PC-3 (cell line): Measurements from ENCODE around the gene SULF2. TPM values are rescaled to one million over a fixed set of nuclear protein-coding genes. Genes with fewer than 3 reads are reported as not detected.
A peak's percentile ranks its signal among the peaks of the same experiment; 100 is the strongest.

Experiments
- ATAC-seq: fragments of 200-7000 bp; cut with Tn5 transposase; 2 replicates; pipeline ENCODE4 v1.9.1; 2020; ENCODE audit warnings: mild to moderate bottlenecking, moderate library complexity
- BruUV-seq: library from RNA; stranded (reverse); fragments of 400-500 nt; replicated peaks from 2 replicates; lab custom pipeline; 2021; lab: Mats Ljungman, UMichigan
- CTCF ChIA-PET: fragments of 300-600 bp; sonication (Branson Sonifier 250); formaldehyde crosslinking; loops from one replicate; lab custom pipeline; 2022; ENCODE audit warnings: antibody characterized with exemption; lab: Charles Lee
- POLR2A ChIA-PET: fragments of 300-600 bp; sonication (Branson Sonifier 250); formaldehyde crosslinking; loops from one replicate; lab custom pipeline; 2022; ENCODE audit warnings: antibody characterized with exemption; ENCODE audit not compliant: unreplicated experiment; lab: Charles Lee
- DNase-seq: peaks from one replicate; pipeline ENCODE4 v3.0.0-alpha.2; 2015
- H2AFZ ChIP-seq: fragments of 300-600 bp; sonication (generic); 2 replicates; pipeline ENCODE4 v1.6.0; 2016; ENCODE audit warnings: antibody characterized with exemption, low read length
- H3F3A ChIP-seq: fragments of 300-600 bp; sonication (generic); one replicate; pipeline ENCODE4 v1.6.0; 2017; ENCODE audit warnings: antibody characterized with exemption, low read length, control low read depth, mild to moderate bottlenecking; ENCODE audit not compliant: unreplicated experiment
- H3K27ac ChIP-seq: fragments of 300-600 bp; sonication (generic); 2 replicates; pipeline ENCODE4 v1.5.1; 2016; ENCODE audit warnings: mild to moderate bottlenecking, low read length
- H3K27me3 ChIP-seq: fragments of 300-600 bp; sonication (generic); 2 replicates; pipeline ENCODE4 v1.6.1; 2016; ENCODE audit warnings: low read length, mixed read lengths
- H3K36me3 ChIP-seq: fragments of 300-600 bp; sonication (generic); 2 replicates; pipeline ENCODE4 v1.6.1; 2016; ENCODE audit warnings: low read depth, mixed run types, low read length, mixed read lengths
- H3K4me1 ChIP-seq: fragments of 300-600 bp; sonication (generic); 2 replicates; pipeline ENCODE4 v1.5.1; 2016; ENCODE audit warnings: low read length; ENCODE audit not compliant: insufficient read depth
- H3K4me2 ChIP-seq: fragments of 300-600 bp; sonication (generic); 2 replicates; pipeline ENCODE4 v1.6.0; 2016; ENCODE audit warnings: low read length
- H3K4me3 ChIP-seq: fragments of 300-600 bp; sonication (generic); 2 replicates; pipeline ENCODE4 v1.5.1; 2016; ENCODE audit warnings: mild to moderate bottlenecking, low read length, mixed read lengths
- H3K79me2 ChIP-seq: fragments of 300-600 bp; sonication (generic); 2 replicates; pipeline ENCODE4 v1.6.1; 2017; ENCODE audit warnings: low read length, mixed read lengths
- H3K9ac ChIP-seq: fragments of 300-600 bp; sonication (generic); 2 replicates; pipeline ENCODE4 v1.6.0; 2016; ENCODE audit warnings: mild to moderate bottlenecking, low read length
- H3K9me2 ChIP-seq: fragments of 300-600 bp; sonication (generic); replicated peaks from 2 replicates; pipeline ENCODE4 v1.6.1; 2016; ENCODE audit warnings: mixed run types, low read length, mixed read lengths
- H3K9me3 ChIP-seq: fragments of 300-600 bp; sonication (generic); 2 replicates; pipeline ENCODE4 v1.6.1; 2016; ENCODE audit warnings: low read length, mixed read lengths
- H4K20me1 ChIP-seq: fragments of 300-600 bp; sonication (generic); 2 replicates; pipeline ENCODE4 v1.6.1; 2016; ENCODE audit warnings: low read length, mixed read lengths
- CTCF ChIP-seq: fragments of 300-600 bp; sonication (generic); conservative IDR thresholded peaks from 2 replicates; pipeline ENCODE4 v1.5.1; 2017; ENCODE audit warnings: antibody characterized with exemption, low read depth, mild to moderate bottlenecking, low read length
- EZH2 ChIP-seq: fragments of 300-600 bp; sonication (generic); IDR thresholded peaks from one replicate; pipeline ENCODE4 v1.6.1; 2017; ENCODE audit warnings: antibody characterized with exemption, mild to moderate bottlenecking, low read length; ENCODE audit not compliant: unreplicated experiment
- EZH2phosphoT487 ChIP-seq: fragments of 300-600 bp; sonication (generic); IDR thresholded peaks from 2 replicates; pipeline ENCODE4 v1.6.1; 2018; ENCODE audit warnings: mild to moderate bottlenecking, antibody characterized with exemption, low read length, borderline replicate concordance
- intact Hi-C: fragments of 100-400 bp; cut with micrococcal nuclease; formaldehyde crosslinking; loops from 2 replicates; pipeline ENCODE4 v1.9.0; 2023
- total RNA-seq: library from RNA; depleted of rRNA; stranded (reverse); fragments of >200 nt; gene quantifications from 2 replicates; pipeline ENCODE4 v1.2.3, GENCODE V29; 2014

Gene SULF2
- total RNA-seq, 1 experiment from 2014 or later: 340 TPM

- Histone ChIP-seq H3K36me3 (no peaks in the 10 kb centered on the region), H3F3A (peaks cover 10% of the 10 kb centered on the region), H4K20me1 (no peaks in the 10 kb centered on the region), H3K9me3 (no peaks in the 10 kb centered on the region), H3K27ac (peak overlapping the region; percentile 95), H3K9ac (peak overlapping the region; percentile 74; the same call in 1 of the 2 replicates), H3K9me2 (no peaks in the 10 kb centered on the region), H3K79me2 (no peaks in the 10 kb centered on the region), H3K27me3 (no peaks in the 10 kb centered on the region), H3K4me1 (peaks cover 56% of the 10 kb centered on the region), H3K4me3 (no peak overlapping the region), H3K4me2 (no peak overlapping the region), H2AFZ (no peak overlapping the region)
- ChIA-PET CTCF (no interaction called here), POLR2A (no interaction called here)
- no TSS peak for BruUV-seq
- no peak for ATAC-seq
- intact Hi-C loops: loop anchor here (10.0 kb wide), 1 partner anchor 106 kb away; no protein-coding TSS in a partner anchor
- TF ChIP-seq EZH2 (no peak), CTCF (no peak), EZH2phosphoT487 (no peak)
- no peak for DNase-seq
Measured at GRCh38 chr20:47818996-47819609, 33.8 kb upstream of the SULF2 start.

GRCh38 chr20:47818466-47818865 lies 33.2 kb upstream of the SULF2 start:
- Histone ChIP-seq H3K9me2 (no peaks in the 10 kb centered on the region), H4K20me1 (no peaks in the 10 kb centered on the region), H3K4me1 (peaks cover 59% of the 10 kb centered on the region), H3K27me3 (no peaks in the 10 kb centered on the region), H3K9ac (peak overlapping the region; percentile 74), H3F3A (peaks cover 10% of the 10 kb centered on the region), H2AFZ (no peak overlapping the region), H3K9me3 (no peaks in the 10 kb centered on the region), H3K79me2 (no peaks in the 10 kb centered on the region), H3K4me3 (no peak overlapping the region), H3K36me3 (no peaks in the 10 kb centered on the region), H3K27ac (peak overlapping the region; percentile 95), H3K4me2 (peak overlapping the region; percentile 70)
- ATAC-seq: no peak
- DNase-seq: no peak
- intact Hi-C loops: loop anchor here (10.0 kb wide), 1 partner anchor 106 kb away; no protein-coding TSS in a partner anchor
- no TSS peak for BruUV-seq
- TF ChIP-seq EZH2phosphoT487: no peak
- TF ChIP-seq EZH2: no peak
- TF ChIP-seq CTCF: no peak
- POLR2A ChIA-PET: interaction anchor here (1.1 kb wide), 1 partner anchor 9 kb away, joined by 4 read pairs; no protein-coding TSS in a partner anchor
- CTCF ChIA-PET: no interaction called here

- CTCF ChIA-PET: no interaction called here
- BruUV-seq: TSS peak; percentile 83
- peak overlapping the region; percentile 74 for H3K9ac ChIP-seq
Measured at GRCh38 chr20:47818016-47818415, 32.7 kb upstream of the SULF2 start.

More at GRCh38 chr20:47818016-47818415, 32.7 kb upstream of the SULF2 start:
- Histone ChIP-seq H3K9me3 (no peaks in the 10 kb centered on the region), H2AFZ (peak overlapping the region; percentile 58), H3F3A (peaks cover 10% of the 10 kb centered on the region), H4K20me1 (no peaks in the 10 kb centered on the region), H3K4me2 (peak overlapping the region; percentile 70), H3K27ac (peak overlapping the region; percentile 95), H3K27me3 (no peaks in the 10 kb centered on the region), H3K4me3 (peak overlapping the region; percentile 34), H3K9me2 (no peaks in the 10 kb centered on the region), H3K36me3 (no peaks in the 10 kb centered on the region), H3K4me1 (peaks cover 59% of the 10 kb centered on the region), H3K79me2 (no peaks in the 10 kb centered on the region)
- POLR2A ChIA-PET: interaction anchor here (0.7 to 1.1 kb wide), 2 partner anchors 8 to 176 kb away, joined by 3 to 4 read pairs; no protein-coding TSS in a partner anchor
- DNase-seq: peak; percentile 32
- TF ChIP-seq CTCF (no peak), EZH2phosphoT487 (no peak), EZH2 (no peak)
- intact Hi-C loops: loop anchor here (10.0 kb wide), 1 partner anchor 107 kb away; no protein-coding TSS in a partner anchor
- peak; percentile 3; the same call in 1 of the 2 replicates for ATAC-seq
